ENCODE measurements around the gene MICAL2. TPM values are rescaled to one million over a fixed set of nuclear protein-coding genes. Genes with fewer than 3 reads are reported as not detected.

Gene MICAL2
- total and polyA plus RNA-seq, 12 donors = 8.4 to 80.5 (median 34.1) TPM

DNA sequence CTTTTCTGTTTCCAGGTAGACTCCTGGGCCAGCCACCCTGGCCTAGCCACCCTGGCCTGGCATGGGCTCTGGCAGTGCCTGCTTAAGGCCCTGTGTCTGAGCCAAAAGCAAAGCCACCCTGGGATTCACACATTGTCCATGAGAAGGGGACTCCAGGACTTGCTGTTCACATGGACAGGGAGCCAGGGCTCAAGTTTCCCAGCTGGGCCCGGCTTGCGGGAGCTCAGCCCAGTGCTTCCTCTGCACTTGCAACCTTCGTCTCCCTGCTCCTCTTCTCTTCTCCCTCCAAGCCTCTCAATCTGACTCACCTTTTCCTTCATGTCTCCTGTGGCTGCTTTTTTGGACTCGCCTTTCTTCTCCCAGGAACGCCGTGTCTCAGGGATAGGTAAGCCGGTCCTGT is 130.3 kb downstream of the MICAL2 start:
- DNase-seq = no peak
- TF ChIP-seq, protein P1, sequence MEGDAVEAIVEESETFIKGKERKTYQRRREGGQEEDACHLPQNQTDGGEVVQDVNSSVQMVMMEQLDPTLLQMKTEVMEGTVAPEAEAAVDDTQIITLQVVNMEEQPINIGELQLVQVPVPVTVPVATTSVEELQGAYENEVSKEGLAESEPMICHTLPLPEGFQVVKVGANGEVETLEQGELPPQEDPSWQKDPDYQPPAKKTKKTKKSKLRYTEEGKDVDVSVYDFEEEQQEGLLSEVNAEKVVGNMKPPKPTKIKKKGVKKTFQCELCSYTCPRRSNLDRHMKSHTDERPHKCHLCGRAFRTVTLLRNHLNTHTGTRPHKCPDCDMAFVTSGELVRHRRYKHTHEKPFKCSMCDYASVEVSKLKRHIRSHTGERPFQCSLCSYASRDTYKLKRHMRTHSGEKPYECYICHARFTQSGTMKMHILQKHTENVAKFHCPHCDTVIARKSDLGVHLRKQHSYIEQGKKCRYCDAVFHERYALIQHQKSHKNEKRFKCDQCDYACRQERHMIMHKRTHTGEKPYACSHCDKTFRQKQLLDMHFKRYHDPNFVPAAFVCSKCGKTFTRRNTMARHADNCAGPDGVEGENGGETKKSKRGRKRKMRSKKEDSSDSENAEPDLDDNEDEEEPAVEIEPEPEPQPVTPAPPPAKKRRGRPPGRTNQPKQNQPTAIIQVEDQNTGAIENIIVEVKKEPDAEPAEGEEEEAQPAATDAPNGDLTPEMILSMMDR (IDR thresholded peaks at IDR 0.05) = no peak
- no peak for TF ChIP-seq POLR2A (IDR thresholded peaks at IDR 0.05)
- no peak overlapping the region for H3K4me3 ChIP-seq
- H3K27ac ChIP-seq = no peak overlapping the region
- no peaks in the 10 kb centered on the region for H3K4me1 ChIP-seq (replicated peaks in 1 of 2)
- intact Hi-C loops (cut with DNase I) = loop anchor here in 1 of 2 donors (10.0 kb wide), 1 partner anchor 186 kb away; no protein-coding TSS in a partner anchor
- WGBS, 4 donors = 95 to 98% (median 96%) methylated on average over 5 to 7 of the region's 7 CpGs
- H3K9me3 ChIP-seq (replicated peaks in 1 of 3) = no peaks in the 10 kb centered on the region
- H3K36me3 ChIP-seq (replicated peaks in 1 of 2) = peaks cover 0 to 15% of the 10 kb centered on the region in 2 donors
- no peaks in the 10 kb centered on the region for H3K27me3 ChIP-seq

DNA sequence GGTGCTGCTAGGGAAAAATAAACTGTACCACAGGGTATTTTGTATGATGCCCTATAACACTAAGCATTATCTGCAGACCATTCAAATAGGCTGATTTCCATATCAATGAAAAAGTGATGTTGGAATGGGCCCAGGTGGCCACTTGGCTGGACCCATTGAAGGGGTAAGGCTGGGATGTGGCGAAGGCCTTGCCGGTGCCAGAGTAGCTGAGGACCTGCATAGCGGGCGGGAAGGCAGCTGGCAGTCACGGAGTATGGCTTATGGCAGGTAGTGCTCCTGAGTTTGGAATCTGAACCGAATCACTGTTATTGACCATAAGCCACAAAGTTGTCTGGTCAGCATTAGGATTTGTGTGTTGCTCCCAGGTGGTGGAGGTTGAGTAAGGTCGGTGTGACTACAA is 131.0 kb downstream of the MICAL2 start:
- Histone ChIP-seq H3K4me3 (no peak overlapping the region), H3K9me3 (replicated peaks in 1 of 3) (no peaks in the 10 kb centered on the region), H3K4me1 (replicated peaks in 1 of 2) (no peaks in the 10 kb centered on the region), H3K36me3 (replicated peaks in 1 of 2) (peaks cover 0 to 15% of the 10 kb centered on the region in 2 donors), H3K27ac (no peak overlapping the region), H3K27me3 (no peaks in the 10 kb centered on the region)
- 95 to 98% (median 96%) methylated on average over 7 of the region's 7 CpGs for WGBS, 4 donors
- DNase-seq = no peak
- TF ChIP-seq, protein P1 (IDR thresholded peaks at IDR 0.05) = no peak
- TF ChIP-seq POLR2A (IDR thresholded peaks at IDR 0.05) = no peak
- intact Hi-C loops (cut with DNase I) = loop anchor here in 1 of 2 donors (10.0 kb wide), 1 partner anchor 187 kb away; no protein-coding TSS in a partner anchor

DNA sequence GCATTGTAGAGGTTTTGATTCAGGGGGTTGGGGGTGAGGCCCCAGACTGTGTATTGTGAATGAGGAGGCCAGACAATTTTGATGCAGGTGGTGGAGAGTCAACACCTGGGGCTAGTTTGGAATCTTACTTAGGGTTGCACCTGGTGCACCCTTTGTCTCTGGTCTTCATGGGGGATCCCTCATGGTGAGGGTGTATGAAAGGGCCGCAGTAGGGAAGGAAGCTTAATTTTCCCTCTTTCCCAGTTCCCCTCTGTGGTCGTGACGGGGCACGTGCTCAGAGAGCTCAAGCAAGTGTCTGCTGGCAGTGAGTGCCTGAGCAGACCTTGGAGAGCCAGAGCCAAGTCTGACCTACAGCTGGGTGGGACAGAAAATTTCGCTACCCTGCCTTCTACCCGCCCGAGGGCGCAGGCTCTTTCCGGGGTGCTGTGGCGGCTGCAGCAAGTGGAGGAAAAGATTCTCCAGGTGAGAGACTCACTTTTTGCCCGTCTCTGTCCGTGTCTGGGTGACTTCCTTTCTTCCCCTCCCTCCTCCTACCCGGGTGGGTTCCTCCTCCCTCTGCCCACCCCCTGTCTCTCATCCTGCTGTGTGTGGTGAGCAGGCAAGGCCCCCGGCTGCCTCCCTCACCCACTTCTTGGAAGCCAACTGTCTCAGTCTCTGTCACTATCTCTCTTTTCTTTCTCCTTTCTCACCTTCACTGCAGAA is 131.7 kb downstream of the MICAL2 start:
- H3K36me3 ChIP-seq (replicated peaks in 1 of 2) = peaks cover 0 to 15% of the 10 kb centered on the region in 2 donors
- 60 to 74% (median 67%) methylated on average over 8 to 14 of the region's 14 CpGs for WGBS, 4 donors

DNA sequence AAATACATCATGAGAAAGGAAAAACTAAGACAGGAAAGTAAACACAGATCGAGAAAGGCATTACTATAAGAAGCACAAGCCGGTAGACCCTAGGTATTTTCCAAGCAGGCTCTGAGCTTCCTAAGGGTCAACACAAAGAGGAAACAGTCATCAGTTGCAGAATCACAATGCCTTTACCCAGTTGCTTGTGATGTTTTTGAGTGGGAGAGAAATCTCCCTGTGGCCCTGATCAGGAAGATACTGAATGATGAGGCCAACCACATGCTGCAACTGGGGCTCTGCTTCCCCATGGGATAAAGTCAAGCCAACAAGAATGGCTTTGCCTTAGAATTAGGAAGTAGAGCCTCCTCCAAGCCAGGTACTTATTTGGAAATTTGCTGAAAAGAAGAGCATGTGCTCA is 132.6 kb downstream of the MICAL2 start:
- WGBS, 4 donors = 88 to 93% (median 90%) methylated on average over 2 of the region's 2 CpGs
- no peak for DNase-seq
- H3K27me3 ChIP-seq = no peaks in the 10 kb centered on the region
- peaks cover 0 to 15% of the 10 kb centered on the region in 2 donors for H3K36me3 ChIP-seq (replicated peaks in 1 of 2)
- TF ChIP-seq POLR2A (IDR thresholded peaks at IDR 0.05) = no peak
- TF ChIP-seq, protein P1 (IDR thresholded peaks at IDR 0.05) = no peak
- H3K4me3 ChIP-seq = no peak overlapping the region
- H3K9me3 ChIP-seq (replicated peaks in 1 of 3) = no peaks in the 10 kb centered on the region
- H3K4me1 ChIP-seq (replicated peaks in 1 of 2) = no peaks in the 10 kb centered on the region
- intact Hi-C loops (cut with DNase I) = loop anchor here in 1 of 2 donors (10.0 kb wide), 1 partner anchor 188 kb away; no protein-coding TSS in a partner anchor
- no peak overlapping the region for H3K27ac ChIP-seq

More for the DNA sequence above, 131.7 kb downstream of the MICAL2 start:
- no peak overlapping the region for H3K4me3 ChIP-seq
- H3K27ac ChIP-seq = no peak overlapping the region
- no peaks in the 10 kb centered on the region for H3K27me3 ChIP-seq
- no peak for DNase-seq
- no peaks in the 10 kb centered on the region for H3K9me3 ChIP-seq (replicated peaks in 1 of 3)
- TF ChIP-seq POLR2A (IDR thresholded peaks at IDR 0.05) = no peak
- TF ChIP-seq, protein P1 (IDR thresholded peaks at IDR 0.05) = no peak
- intact Hi-C loops (cut with DNase I) = loop anchor here in 1 of 2 donors (10.0 kb wide), 1 partner anchor 187 kb away; no protein-coding TSS in a partner anchor
- no peaks in the 10 kb centered on the region for H3K4me1 ChIP-seq (replicated peaks in 1 of 2)
